Upper lobe of left lung (tissue), 4 donors: ENCODE data around the gene NAA25.

ENCODE experiments used
- CTCF ChIP-seq, 6 experiments: fragments of 450-650 bp in 4 of 6; fragments of 200-600 bp in 2 of 6; sonication (generic) in 2 of 6; IDR thresholded peaks; one replicate each; pipeline ENCODE4 v1.5.1; 2016 to 2019; ENCODE audit warnings: antibody characterized with exemption in 6 of 6
- EP300 ChIP-seq, 4 donors: sonication (generic); formaldehyde crosslinking; IDR thresholded peaks; one replicate each; pipeline ENCODE4 v1.5.1; 2017; ENCODE audit warnings: antibody characterized with exemption in 4 of 4, control low read depth in 2 of 4
- POLR2A ChIP-seq, 4 donors: fragments of 450-650 bp; IDR thresholded peaks; one replicate each; pipeline ENCODE4 v1.5.1; 2016 to 2017; ENCODE audit warnings: antibody characterized with exemption in 4 of 4, mild to moderate bottlenecking in 2 of 4
- POLR2AphosphoS5 ChIP-seq, 2 donors: sonication (generic); formaldehyde crosslinking; IDR thresholded peaks; one replicate each; pipeline ENCODE4 v1.5.1; 2017; ENCODE audit warnings: antibody characterized with exemption in 2 of 2

- no peak for TF ChIP-seq CTCF (IDR thresholded peaks at IDR 0.05)
- no peak for TF ChIP-seq POLR2A (IDR thresholded peaks at IDR 0.05)
- no peak for TF ChIP-seq POLR2AphosphoS5 (IDR thresholded peaks at IDR 0.05)
- no peak for TF ChIP-seq EP300 (IDR thresholded peaks at IDR 0.05)
These were observed 11.9 kb downstream of the NAA25 start for GRCh38 chr12:112096667-112097066.
